Measurements from ENCODE around the gene AQP12A.
"Not testable (repeated sequence)": the region's sequence is repeated elsewhere in the genome, so short reads cannot be mapped to it uniquely, and the experiment has no call there.

Gene AQP12A

DNA sequence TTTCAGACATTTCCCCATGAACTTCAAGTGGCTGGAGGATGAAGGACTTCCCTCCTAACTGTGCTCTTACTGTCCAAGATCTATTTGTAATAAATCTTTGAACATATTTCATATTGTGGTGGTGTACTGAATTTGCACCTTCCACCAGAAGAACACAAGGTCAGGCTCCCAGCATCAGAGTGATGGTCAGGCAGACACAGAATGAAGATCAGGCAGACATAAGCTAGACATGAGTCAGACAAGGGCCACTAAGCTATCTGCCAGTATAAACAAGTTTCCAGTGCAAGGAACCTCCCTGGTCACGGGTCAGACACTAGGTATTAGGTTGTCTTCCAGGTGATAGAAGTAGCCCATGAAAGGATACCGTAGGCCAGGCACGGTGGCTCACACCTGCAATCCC, 29.0 kb upstream of the AQP12A start:
- DNase-seq = no peak

- no peak for DNase-seq
These were observed 28.0 kb upstream of the AQP12A start for GRCh38 chr2:240663546-240664190.

- DNase-seq = no peak
These were observed 27.0 kb upstream of the AQP12A start for GRCh38 chr2:240664622-240665021.

DNA sequence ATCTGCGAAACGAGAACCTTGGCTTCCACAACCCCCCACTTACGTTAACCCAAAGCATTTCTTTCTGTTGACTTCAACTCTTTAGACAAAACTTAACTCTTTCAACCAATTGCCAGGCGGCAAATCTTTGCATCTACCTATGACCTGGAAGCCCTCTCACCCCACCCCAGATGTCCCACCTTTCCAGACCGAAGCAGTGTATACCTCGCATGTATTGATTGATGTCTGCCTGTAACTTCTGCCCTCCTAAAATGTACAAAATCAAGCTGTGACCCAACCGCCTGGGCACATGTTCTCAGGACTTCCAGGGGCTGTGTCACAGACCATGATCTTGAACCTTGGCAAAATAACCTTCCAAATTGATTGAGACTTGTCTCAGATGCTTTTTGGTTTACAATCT, 21.3 kb upstream of the AQP12A start:
- no peak for DNase-seq

- no peak for DNase-seq
These were observed 20.7 kb upstream of the AQP12A start for GRCh38 chr2:240670950-240671349.

GRCh38 chr2:240672076-240672700, 19.5 kb upstream of the AQP12A start:
- DNase-seq = no peak

GRCh38 chr2:240672701-240673190, 18.9 kb upstream of the AQP12A start:
- DNase-seq = no peak

- not testable (repeated sequence) for DNase-seq
These were observed 17.0 kb upstream of the AQP12A start for GRCh38 chr2:240674461-240675184.

DNA sequence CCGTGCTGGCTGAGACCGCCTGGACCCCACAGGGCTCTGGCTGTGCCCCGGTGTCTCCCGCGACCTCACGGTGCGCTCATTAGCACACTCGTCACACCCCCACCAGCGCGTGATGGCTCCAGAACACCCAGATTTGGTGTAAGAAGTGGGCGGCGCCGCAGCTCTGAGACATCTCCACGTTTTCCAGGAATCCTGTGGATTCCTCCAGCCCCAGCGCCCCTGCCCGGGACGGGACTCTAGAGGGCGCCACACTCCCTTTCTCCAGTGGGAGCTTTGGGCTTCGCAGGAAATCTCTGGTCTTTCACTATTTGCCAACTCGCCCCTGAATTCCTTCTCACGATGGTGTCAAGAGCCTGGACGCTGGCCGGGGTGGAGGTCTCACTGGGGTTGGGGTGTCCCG, 16.3 kb upstream of the AQP12A start:
- DNase-seq = not testable (repeated sequence)

DNA sequence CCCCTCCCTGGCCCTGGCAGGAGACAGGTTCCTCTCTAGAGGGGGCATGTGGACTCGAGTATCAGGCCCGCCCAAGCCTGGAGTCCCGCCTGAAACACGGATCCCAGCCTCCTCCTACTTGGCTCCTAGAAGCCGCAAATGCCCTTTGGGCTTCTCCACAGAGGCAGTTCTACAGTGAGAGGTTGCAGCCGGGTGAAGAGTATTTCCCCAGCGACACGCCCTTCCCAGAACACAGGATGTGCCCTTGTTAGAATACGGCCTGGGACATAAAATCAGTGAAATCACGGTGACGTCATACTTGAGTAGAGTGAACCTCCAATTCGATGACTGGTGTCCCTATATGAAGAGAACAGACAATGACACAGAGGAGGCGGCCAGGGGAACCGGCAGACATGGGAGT, 13.6 kb upstream of the AQP12A start:
- DNase-seq = not testable (repeated sequence)

- not testable (repeated sequence) for DNase-seq
These were observed 12.8 kb upstream of the AQP12A start for GRCh38 chr2:240678909-240679308.

DNA sequence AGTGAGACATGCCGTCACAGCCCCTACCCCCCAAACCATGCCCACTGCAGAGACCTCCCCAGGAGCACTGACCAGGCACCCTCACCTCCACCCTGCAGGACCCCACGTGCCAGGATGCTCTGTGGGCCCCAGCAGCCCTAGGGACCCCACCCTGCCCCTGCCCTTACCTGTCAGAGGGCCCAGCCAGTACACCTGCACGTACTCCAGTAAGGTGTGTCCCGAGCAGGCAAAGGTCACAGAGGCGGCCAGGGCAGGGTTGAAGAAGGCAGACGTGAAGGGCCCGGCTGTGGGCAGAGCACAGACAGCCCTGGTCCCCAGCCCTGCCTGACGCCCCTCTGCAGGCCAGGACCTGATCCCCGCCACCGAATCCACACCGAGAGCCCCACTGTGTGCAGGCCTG, 11.5 kb upstream of the AQP12A start:
- DNase-seq = not testable (repeated sequence)

- DNase-seq = not testable (repeated sequence)
These were observed 9.0 kb upstream of the AQP12A start, which contains the start of gene AQP12B for GRCh38 chr2:240682431-240683224. Gene AQP12B, minus strand, starts transcription at chr2:240682885. Its CDS starts 48 bp downstream, at chr2:240682837.

DNA sequence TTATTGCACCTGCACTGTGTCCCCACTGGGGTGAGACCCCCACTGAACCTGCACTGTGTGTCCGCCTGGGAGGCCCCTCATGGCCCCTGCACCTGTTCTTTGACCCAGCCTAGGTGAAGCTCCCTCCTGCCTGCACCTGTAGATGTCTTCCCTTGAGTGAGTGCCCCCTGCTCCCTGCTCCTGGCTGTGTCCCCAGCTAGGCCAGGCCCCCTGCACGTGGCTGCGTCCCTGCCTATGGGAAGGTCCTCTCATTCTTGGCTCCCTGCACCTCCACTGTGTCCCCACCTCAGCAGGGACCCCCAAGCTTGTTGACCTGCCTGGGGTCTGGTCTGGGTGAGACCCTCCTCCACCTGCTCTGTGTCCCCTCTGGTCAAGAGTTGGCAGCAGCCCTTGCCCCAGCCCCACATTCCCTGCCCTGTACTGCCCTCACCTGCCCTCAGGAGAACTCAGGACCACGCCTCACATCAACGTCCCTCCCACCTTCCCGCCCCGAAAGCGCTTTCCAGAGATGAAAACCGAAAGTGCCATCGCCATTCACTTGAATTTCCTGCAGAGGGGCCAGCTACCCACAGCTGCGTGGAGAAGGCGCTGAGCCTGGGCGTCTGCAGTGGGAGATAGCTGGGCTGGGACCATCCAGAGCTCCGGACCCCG, 8.2 kb upstream of the AQP12A start:
- not testable (repeated sequence) for DNase-seq

- DNase-seq = not testable (repeated sequence)
These were observed 7.5 kb upstream of the AQP12A start for GRCh38 chr2:240683980-240684728.

DNA sequence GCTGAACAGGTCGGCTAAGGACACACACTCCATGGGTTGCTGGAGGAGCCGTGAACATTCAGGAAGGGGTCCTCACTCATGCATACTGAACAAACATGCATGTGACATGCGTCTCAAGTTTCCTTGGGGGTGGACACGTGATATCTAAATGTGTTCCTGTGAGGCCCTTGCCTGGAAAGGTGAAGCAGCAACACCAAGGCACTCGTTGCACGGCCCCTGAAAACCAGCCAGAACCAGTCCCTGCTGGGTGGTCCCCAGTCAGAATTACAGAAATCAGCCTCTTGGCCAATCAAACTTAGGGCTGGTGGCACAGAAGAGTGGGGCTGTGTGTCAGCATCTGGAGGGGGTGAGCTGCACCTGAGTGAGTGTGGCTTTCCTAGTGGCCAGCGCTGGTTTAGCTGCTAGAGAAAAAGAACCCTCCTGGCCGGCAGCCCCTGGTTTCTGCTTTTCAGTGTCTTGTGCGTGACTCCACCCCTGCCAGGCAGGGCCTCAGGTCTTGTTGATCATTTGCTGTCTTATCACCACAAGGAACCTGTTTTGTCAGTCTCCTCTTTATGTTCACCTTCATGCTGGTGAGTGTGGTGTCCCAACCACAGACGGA, 5.8 kb upstream of the AQP12A start:
- DNase-seq = no peak

DNA sequence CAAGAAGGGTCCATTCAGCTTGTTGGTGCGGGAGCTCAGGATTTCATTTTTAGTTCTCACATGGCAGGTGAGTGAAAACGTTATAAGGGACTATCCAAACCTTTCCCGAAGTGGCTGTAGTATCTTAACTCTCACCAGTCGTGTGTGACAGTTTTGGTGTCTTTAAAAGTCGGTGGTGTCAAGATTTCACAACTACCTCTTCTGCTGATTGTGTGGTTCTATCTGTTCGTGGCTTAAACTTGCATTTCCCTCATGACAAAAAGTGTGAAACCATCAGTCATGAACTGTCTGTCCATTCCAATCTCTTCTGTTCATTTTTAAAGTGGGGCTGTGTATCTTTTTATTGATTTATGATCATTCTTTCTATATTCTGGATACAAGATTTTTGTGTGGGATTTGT, 5.2 kb upstream of the AQP12A start:
- no peak for DNase-seq

DNA sequence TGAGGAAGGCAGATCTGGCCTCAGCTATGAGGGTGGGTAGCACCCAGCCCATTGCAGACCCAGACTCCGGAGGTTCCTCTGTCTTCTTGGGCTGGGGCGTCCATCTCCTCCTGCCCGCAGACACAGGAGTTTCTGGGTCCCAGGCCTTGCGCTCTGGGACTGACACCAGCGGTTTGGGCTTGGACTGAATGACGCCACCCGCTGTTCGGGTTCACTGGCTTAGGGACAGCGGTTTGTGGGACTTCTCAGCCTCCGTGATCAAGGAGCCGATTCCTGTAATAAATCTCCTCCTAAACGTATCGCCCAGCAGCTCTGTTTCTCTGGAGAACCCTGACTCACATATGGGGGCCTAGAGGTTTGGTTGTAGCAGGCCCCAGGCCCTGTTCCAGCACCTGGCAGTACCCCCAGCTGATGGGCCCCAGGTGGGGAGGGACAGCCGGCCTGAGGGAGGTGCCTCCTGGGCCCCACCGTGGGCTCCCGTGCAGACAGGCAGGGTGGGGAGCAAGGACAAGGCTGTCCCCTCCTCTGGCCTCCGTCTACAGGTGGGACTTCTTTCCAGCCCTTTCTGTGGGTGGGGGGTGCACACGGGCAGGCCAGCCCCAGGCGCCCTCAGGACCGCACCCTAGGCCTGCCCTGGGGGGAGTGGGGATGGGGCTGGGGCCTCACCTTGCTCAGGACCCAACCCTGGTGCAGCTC, 4.5 kb upstream of the AQP12A start:
- no peak for DNase-seq

- DNase-seq = no peak
These were observed 3.7 kb upstream of the AQP12A start for GRCh38 chr2:240687741-240688552.

DNA sequence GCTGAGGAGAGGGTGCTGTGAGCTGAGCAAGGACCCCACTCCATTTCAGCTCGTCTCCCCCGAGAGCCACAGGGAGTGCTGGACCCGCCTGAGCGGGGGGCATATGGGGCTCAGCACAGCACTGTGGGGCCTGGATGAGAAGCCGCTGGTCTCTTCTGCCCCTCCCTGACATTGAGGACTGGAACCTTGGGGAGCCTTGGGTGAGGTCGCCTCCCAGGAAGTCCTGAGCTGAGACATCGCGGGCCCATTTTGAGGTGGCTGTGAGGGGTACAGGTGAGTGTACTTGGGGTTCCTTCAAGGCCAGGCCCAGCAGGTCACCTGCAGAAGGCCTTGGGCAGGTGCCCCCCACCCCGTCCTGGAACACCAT, 3.1 kb upstream of the AQP12A start:
- DNase-seq = no peak

Data from NCI-H2171 (cell line).